ENCODE results near the gene DBNDD1.
"Not testable (repeated sequence)": the region's sequence is repeated elsewhere in the genome, so short reads cannot be mapped to it uniquely, and the experiment has no call there.

Gene DBNDD1, protein sequence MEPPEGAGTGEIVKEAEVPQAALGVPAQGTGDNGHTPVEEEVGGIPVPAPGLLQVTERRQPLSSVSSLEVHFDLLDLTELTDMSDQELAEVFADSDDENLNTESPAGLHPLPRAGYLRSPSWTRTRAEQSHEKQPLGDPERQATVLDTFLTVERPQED

DNA sequence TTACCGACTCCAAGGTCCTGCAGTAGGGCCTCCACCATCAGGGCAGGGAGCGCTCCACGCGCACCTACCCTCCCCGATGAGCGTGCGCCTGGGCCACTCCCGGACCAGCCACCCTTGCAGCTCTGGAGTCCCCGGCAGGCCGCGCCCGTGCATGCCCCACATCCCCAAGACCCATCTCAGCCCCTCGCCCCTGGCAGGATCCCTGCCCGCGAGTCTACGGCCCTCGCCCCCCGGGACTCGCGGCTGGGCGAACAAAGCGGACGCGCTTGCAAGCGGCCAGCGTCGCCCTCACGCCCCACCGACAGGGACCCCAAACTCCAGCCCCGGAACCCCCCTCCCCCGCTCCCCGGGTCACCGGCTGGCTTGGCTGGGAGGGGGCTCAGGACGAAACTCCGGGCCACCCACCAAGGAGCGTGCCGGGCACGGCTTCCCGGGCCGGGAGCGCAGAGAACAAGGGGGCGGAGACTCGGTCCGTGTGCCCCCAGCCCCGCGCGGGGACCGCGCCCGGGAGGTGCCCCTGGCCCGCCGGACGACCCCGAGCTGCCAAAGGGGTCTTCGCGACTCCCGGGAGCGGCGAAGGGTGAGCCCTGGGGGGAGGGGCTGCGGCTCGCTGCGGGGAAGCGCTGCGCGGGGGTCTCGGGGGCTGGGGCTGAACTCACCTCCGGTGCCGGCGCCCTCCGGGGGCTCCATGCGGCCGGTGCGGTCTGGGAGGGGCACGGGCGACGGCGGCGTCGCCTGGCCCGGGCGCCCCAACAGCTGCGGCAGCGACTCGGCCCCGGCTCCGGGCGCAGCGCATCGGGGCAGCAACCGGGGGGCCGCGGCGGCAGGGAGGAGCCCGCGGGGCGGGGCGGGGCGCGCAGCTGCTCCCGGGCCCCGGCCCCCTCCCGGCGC lies at the start of gene DBNDD1:
Gene DBNDD1, minus strand, starts transcription at position 805 of the 891 bp plus-strand sequence. Its CDS starts 115 bp downstream, at position 690.
- no peak for DNase-seq (ENCODE audit: low spot score)

DNA sequence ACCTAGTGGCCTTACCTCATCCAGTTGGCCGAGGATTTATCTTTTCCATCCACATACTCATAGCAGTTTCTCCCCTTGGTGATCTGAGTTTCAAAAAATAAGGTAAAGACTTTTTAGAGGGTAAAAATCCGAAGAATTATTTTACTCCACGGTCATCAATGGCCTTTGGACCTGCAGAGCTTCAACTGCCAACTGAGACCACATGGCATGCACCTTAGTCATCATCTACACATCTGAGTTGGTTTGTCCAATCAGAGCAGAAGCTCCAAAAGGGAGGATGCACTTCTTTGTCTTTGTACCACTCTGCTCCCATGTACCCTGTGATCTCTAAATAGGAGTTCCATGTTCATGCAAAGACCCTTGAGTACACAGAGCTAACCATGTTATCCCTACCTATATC lies 42.2 kb upstream of the DBNDD1 start:
- DNase-seq (ENCODE audit: low spot score) = no peak

DNA sequence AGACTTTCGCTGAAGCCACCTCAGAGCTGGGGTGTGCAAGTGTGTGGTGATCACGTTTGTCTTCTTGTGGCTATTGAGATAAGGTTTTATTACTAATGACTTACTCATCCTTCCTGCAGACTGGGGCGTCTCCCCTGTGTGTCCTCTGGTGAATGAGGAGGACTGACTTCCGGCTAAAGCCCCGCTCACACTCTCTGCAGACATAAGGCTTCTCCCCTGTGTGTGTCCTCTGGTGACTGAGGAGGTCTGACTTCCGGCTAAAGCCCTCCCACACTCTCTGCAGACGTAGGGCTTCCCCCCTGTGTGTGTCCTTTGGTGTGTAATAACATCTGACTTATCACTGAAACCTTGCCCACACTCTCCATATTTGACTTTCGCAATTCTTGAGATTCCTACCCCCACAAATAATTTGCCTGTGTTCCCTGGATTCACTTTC lies 38.5 kb upstream of the DBNDD1 start:
- no peak for DNase-seq (ENCODE audit: low spot score)

DNA sequence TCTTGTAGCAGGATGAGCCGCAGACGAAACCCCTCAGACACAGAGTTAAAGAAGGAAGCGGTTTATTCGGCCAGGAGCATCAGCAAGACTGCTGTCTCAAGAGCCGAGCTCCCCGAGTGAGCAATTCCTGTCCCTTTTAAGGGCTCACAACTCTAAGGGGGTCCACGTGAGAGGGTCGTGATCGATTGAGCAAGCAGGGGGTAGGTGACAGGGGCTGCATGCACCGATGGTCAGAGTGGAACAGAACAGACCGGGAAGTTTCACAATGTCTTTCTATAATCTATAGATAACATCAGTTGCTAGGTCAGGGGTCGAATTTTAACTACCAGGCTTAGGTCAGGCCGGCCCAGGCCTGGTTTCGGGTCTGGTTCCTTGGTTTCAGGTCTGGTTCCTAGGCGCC lies 37.3 kb upstream of the DBNDD1 start:
- DNase-seq (ENCODE audit: low spot score) = not testable (repeated sequence)

DNA sequence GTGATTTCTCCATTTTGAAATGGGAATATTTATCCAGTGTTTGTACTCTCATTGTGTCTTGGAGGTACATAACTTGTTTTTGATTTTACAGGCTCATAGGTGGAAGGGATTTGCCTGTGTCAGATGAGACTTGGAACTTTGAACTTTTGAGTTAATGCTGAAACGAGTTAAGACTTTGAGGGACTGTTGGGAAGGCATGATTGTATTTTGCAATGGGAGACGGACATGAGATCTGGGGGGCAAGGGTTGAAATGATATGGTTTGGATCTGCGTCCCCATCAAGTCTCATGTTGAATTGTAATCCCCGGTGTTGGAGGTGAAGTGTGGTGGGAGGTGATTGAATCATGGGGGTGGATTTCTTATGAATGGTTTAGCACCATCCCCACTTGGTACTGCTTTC lies 36.1 kb upstream of the DBNDD1 start:
- no peak for DNase-seq (ENCODE audit: low spot score)

DNA sequence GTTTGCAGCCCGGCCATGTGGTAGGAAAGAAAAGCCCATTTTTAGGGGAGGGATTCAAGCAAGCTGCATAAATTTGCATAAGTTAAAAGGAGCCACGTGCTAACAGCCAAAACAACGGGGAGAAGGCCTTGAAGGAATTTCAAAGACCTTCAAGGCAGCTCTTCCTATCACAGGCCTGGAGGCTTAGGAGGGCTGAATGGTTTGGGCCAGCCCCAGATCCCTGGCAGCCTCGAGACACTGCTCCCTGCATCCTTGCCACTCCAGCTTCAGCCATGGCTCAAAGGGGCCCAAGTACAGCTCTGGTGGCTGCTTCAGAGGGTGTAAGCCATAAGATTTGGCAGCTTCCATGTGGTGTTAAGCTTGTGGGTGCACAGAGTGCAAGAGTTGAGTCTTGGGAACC lies 35.3 kb upstream of the DBNDD1 start:
- DNase-seq (ENCODE audit: low spot score) = no peak

DNA sequence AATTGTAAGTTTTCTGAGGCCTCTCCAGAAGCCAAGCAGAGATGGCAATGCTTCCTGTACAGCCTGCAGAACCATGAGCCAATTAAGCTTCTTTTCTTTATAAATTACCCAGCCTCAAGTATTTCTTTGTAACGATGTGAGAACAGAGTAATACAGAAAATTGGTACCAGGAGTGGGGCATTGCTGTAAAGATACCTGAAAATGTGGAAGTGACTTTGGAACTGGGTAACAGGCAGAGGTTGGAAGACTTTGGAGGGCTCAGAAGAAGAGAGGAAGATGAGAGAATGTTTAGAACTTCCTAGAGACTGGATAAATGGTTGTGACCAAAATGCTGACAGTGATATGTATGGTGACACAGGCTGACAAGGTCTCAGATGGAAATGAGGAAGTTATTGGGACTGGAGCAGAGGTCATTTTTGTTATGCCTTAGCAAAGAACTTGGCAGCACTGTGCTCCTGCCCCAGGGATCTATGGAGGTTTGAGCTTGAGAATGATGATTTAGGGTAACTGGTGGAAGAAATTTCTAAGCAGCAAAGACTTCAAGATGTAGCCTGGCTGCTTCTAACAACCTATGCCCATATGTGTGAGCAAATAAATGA lies 34.7 kb upstream of the DBNDD1 start:
- no peak for DNase-seq (ENCODE audit: low spot score)

DNA sequence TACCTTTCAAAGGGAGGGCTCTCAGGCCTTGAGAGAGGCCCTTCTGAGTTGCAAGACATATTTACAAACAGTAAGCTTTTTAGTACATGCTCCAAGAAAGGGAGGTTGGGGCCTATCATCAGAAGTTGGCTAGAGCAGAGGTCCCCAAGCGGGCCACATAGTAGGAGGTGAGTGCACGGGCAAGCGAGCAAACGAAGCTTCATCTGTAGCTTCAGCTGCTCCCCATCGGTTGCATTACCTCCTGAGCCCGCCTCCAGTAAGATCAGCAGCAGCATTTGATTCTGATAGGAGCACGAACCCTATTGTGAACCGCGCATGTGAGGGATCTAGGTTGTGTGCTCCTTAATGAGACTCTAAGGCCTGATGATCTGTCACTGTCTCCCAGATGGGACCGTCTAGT lies 31.7 kb upstream of the DBNDD1 start:
- no peak for DNase-seq (ENCODE audit: low spot score)

DNA sequence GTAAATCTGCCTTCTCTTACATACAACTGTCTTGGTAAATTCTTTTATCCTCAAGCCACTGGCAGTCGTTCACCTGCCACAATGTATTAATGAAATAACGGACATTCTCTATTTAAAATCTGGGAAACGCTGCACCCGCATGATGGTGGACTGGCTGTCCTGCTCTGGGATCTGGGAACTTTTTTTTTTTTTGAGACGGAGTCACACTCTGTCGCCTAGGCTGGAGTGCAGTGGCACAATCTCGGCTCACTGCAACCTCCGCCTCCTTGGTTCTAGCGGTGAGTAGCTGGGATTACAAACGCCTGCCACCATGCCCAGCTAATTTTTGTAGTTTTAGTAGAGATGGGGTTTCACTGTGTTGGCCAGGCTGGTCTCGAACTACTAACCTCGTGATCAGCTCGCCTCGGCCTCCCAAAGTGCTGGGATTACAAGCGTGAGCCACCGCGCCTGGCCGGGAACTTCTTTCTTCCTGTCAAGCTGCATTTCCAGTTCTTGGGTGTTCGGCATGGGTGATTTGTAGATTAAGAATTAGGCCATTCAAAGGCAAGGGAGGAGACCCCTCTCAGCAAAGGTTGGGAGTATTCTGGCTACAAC lies 29.6 kb upstream of the DBNDD1 start:
- no peak for DNase-seq (ENCODE audit: low spot score)

DNA sequence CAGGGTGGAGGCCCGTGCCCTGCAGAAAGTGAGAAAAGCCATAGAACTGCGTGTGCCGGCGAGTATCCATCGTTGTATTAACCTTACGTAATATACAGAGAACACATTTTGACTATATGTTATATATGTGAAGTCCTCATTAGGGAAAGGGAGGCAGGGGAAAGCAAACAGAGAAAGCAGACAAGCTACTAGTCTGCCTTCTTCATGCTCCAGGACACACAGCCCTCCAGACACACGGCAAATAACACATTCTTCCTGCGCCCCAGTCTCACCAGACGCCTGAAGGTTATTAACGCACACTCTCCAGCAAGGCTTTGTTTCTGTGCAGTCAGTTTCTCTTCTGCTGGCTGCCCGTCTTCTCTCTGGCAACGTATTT lies 29.1 kb upstream of the DBNDD1 start:
- DNase-seq (ENCODE audit: low spot score) = no peak

DNA sequence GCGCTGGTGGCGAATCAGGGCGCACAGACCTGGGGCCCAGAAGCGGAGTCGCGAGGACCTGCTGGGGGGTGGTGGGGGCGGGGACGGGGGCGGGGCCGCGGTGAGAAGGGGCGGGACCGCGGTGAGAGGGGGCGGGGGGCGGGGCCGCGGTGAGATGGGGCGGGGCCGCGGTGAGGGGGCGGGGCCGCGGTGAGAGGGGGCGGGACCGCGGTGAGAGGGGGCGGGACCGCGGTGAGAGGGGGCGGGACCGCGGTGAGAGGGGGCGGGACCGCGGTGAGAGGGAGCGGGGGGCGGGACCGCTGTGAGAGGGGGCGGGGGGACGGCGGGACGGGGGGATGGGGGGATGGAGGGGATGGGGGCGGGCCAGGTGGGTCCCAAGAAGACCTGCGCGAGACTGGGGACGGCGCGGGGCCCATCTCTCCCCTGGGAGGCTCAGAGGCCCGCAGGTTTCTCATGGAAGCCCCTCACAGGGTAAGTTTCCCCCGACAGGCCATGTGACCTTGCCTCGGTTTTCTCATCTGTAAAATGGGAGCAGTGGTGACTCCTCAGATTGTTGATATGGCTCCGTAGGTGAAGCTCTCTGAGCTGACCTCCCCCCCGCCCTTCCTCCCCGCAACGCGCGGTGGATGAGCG lies 28.6 kb upstream of the DBNDD1 start:
- no peak for DNase-seq (ENCODE audit: low spot score)

DNA sequence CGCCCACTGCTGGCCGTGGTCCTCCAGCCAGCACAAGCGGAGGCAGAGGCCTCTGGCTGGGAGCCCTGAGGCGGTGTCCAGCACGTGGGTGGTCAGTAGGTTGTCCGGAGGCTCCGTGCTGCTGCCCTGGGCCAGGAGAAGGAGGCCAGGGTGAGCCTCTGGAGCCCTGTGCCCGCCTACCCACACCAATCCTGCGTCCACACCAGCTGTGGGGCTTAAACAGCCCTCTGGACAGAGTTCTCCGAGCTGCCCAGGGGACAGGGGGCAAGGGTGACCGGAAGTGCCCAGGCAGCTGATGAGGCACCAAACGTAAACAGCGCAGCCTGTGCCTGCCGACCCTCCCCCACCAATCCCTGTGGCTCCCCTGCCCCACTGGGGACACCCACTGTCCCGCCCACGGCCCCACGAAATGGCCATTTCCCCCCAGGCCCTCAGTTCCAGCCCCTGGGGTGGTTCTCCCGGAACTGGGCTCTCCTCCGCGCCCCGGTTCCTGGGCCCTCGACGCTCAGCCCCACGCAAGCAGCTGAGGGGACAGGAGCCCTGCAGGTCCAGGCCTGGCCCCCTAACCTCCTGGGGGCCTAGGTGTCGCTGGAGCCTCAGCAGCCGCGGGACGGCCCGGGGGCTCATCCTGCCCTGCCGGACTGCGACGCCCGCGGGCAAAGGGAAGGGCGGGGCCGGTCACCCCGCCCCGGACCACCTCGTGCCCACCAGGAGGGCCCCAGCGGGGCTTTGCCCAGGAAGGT lies 27.9 kb upstream of the DBNDD1 start:
- no peak for DNase-seq (ENCODE audit: low spot score)

DNA sequence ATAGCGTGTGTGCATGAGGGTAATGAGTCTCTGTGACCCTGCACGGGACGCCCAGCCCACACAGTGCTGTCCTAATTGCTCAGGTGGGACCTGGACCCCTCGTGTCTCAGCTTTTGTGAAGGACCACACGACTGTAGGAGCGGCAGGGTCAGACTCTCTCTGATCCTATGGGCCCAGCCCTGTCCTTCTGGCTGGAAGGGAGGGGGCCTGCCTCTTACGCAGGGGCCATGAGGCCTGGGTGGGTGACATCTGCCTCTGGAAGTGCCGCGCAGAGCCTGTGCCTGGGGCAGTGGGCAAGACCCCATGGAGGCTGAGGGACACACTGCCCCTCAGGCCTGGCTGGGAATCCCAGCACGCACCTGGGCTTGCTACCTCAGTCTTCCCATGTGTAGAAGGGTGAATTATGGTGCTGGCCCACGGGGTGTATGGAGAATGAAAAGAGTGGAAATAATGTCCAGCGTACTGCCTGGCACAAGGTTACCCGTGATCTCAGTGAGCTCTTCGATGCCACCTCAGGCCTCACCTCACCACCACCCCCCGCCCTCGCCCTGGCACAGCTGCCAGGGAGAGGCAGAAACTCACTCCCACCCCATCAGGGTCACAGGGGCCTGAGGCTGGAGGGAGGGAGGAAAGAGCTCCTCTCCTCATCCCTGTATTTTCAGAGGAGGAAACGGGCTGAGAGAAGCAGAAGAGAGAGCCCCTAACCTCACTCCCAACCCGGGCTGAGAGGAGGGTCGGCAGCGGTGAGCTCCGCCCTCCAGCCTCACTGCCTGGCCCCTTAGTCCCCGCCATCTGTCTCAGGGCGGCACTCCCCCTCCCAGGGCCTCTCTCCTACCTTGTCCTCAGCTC lies 27.1 kb upstream of the DBNDD1 start:
- no peak for DNase-seq (ENCODE audit: low spot score)

DNA sequence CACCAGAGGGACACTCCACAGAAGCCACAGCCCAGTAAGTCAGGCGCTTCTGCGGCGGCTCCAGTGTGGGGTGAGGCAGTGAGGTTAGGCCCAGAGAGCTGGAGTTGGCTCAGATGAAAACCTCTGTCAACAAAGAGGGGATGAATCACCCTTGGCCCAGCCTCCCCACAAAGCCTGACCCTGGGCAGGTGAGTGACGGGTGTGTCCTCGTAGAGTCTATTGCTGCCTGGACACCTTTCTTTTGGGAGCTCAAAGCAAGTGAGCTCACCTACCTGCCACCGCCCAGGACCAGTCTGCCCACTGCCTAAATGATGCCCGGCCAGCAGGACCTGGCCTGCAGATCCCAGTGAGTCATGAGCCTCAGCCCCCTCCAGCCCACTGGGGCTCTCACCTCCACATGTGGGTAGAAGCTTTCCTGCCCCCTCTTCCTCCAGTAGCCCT lies 24.9 kb upstream of the DBNDD1 start:
- DNase-seq (ENCODE audit: low spot score) = no peak

DNA sequence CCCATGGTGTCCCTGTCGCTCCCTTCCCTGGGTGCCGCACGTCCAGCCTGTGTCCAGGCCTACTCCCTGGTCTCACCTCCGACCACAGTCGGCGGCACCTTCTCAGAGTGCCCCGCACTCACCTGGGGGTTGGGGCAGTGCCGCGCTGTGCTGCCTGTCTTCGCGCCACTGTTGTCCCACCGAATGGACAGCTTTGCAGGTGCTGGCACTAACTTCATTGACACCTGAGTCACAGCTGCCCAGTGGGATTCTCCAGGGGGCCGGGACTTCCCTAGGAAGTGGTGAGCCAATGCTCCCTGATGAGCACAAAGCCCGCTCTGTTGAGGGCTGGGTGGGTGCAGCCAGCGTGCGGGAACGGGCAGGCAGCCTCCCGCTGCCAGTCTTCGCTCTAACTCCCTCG lies 24.3 kb upstream of the DBNDD1 start:
- no peak for DNase-seq (ENCODE audit: low spot score)

DNA sequence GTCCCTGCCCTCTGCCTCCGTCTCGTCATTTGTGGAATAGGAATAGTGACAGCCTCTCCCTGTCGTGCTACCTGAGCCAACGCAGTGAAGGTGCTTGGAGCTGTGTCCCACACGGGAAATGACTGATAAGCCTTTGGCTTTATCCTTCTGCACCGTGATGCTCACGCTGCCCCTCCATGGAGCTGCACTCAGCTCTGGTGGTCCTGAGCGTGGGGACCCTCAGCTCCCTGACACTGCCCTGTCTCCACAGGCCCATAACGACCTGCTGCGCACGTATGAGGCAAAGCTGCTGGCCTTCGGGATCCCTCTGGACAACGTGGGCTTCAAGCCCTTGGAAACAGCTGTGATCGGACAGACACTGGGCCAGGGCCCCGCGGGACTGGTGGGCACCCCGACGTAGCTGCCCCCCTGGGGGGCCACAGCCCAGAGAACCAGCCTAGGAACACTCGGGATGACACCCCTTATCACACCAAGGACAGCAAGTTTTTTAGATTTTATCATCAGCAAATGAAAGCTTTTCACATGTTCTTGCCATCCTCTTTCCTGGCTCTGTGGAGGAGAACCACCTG lies 23.8 kb upstream of the DBNDD1 start:
- DNase-seq (ENCODE audit: low spot score) = no peak

DNA sequence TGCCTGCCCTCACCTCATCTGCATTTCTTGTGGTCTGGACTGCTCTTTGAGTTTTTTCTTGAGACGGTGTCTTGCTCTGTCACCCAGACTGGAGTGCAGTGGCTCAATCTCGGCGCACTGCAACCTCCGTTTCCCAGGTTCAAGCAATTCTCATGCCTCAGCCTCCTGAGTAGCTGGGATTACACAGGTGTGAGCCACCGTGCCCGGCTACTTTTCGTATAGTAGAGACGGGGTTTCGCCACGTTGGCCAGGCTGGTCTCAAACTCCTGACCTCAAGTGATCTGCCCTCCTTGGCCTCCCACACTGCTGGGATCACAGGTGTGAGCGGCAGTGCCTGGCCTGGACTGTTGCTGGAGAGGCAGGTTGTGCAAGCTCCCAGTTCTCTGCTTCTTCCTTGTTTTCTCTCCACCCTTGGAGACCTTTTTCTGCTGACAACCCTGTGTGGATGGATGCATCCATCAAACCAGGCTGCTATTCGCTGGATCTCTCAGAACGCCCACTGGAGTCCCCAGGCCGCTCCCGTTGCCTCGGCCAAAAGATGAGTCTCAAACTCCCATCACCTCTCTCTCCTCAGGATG lies 22.7 kb upstream of the DBNDD1 start:
- DNase-seq (ENCODE audit: low spot score) = no peak

DNA sequence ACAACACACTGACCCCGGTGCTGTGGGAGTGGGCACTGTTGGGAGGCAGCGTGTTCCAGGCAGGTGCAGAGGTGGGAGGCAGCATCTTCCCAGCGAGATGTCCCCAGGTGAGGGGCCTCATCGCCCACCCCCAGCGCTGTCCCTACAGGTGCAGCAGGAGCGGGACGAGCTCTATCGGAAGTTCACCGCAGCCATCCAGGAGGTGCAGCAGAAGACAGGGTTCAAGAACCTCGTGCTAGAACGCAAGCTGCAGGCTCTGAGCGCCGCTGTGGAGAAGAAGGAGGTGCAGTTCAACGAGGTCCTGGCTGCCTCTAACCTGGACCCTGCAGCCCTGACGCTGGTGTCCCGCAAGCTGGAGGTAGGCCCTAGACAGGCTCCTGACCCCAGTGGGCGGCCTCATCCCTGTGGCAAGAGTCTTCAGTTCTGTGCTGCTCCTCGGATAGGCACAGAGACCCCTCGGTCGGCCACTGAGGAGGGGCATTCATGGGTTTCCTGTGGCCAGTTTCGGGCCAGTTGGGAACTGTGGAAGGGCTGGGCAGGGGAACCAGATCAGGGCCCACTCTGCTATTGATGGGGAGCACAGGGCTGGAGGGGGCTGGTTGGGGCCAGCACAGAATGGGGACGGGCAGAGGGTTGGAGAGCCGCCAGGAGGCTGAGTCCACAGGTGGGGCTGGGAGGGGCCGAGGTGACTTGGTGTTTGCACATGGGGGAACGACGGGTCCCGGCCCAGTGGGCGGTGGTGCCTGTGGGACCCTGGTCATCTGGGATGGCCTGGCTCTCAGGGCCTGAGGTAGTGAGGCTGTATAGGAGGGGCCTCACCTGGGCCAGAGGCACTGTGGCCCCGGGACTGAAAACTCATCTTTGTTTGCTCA lies 21.1 kb upstream of the DBNDD1 start:
- DNase-seq (ENCODE audit: low spot score) = no peak

DNA sequence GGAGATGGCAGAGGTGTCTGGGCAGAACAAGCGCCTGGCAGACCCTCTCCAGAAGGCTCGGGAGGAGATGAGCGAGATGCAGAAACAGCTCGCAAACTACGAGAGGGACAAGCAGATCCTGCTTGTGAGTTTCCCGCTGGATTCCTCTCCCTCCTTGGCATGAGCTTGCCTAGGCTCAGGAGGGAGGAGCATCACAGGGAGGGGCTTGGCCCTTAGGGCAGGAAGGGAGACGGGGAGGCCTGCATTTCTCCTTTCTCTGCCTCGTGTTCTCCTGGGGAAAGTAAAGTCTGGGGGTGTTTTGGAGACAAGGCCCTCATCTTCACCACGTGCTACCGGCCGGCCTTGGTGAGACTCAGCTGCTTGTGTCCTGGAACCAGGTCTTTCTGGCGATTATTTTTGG lies 18.0 kb upstream of the DBNDD1 start:
- DNase-seq (ENCODE audit: low spot score) = no peak

Data from hematopoietic multipotent progenitor cell treated with erythropoietin and hydrocortisone succinate and interleukin-3 and kit ligand, for 17 days (in vitro differentiated cells).